ENCODE data around the gene ZMYND11.

Gene ZMYND11

DNA sequence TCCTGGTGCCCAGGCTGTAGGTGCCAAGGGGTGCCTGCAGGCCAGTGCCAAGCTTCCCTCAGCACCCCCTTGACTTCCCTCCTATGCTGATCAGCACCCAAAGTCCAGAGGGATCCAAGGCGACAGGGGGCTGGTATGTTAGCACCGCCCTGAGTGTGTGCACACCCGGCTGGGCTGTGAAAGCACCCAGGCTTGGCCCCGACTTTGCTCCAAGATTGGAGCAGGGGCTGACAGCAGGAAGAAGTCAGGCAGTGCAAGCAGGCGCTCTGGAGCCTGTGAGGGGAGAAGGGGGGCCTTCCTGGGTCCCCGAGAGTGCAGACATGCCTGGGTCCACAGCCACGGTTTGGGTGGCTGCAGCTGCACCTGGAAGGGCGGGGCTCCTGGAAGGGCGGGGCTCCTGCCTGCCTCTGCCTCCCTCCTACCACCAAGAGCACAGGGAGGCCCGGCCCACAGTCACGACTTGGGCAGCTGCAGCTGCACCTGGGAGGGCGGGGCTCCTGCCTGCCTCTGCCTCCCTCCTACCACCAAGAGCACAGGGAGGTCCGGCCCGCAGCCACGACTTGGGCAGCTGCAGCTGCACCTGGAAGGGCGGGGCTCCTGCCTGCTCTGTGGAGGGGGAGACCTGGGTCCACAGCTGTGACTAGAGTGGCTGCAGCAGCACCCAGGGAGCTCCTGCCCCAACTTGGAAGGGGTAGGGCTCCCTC lies 30.2 kb upstream of the ZMYND11 start:
- DNase-seq (ENCODE audit: extremely low read depth, low read depth) = no peak
- H3K4me3 ChIP-seq (replicated peaks; ENCODE audit: low read depth, low read length) = no peak overlapping the region
- TF ChIP-seq, protein P1, sequence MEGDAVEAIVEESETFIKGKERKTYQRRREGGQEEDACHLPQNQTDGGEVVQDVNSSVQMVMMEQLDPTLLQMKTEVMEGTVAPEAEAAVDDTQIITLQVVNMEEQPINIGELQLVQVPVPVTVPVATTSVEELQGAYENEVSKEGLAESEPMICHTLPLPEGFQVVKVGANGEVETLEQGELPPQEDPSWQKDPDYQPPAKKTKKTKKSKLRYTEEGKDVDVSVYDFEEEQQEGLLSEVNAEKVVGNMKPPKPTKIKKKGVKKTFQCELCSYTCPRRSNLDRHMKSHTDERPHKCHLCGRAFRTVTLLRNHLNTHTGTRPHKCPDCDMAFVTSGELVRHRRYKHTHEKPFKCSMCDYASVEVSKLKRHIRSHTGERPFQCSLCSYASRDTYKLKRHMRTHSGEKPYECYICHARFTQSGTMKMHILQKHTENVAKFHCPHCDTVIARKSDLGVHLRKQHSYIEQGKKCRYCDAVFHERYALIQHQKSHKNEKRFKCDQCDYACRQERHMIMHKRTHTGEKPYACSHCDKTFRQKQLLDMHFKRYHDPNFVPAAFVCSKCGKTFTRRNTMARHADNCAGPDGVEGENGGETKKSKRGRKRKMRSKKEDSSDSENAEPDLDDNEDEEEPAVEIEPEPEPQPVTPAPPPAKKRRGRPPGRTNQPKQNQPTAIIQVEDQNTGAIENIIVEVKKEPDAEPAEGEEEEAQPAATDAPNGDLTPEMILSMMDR (IDR thresholded peaks at IDR 0.05; ENCODE audit: low read depth, low read length, missing control alignments) = no peak

- TF ChIP-seq, protein P1 (IDR thresholded peaks at IDR 0.05; ENCODE audit: low read depth, low read length, missing control alignments) = no peak
- DNase-seq (ENCODE audit: extremely low read depth, low read depth) = no peak
Observed at GRCh38 chr10:105806-106205, 29.4 kb upstream of the ZMYND11 start.

GRCh38 chr10:106740-107139 lies 28.5 kb upstream of the ZMYND11 start:
- H3K4me3 ChIP-seq (replicated peaks; ENCODE audit: low read depth, low read length) = no peak overlapping the region
- no peak for DNase-seq (ENCODE audit: extremely low read depth, low read depth)
- TF ChIP-seq, protein P1 (IDR thresholded peaks at IDR 0.05; ENCODE audit: low read depth, low read length, missing control alignments) = no peak

More at GRCh38 chr10:105806-106205, 29.4 kb upstream of the ZMYND11 start:
- H3K4me3 ChIP-seq (replicated peaks; ENCODE audit: low read depth, low read length) = no peak overlapping the region

- TF ChIP-seq, protein P1 (IDR thresholded peaks at IDR 0.05; ENCODE audit: low read depth, low read length, missing control alignments) = no peak
- DNase-seq (ENCODE audit: extremely low read depth, low read depth) = no peak
- no peak overlapping the region for H3K4me3 ChIP-seq (replicated peaks; ENCODE audit: low read depth, low read length)
Observed at GRCh38 chr10:112246-112645, 23.0 kb upstream of the ZMYND11 start.

DNA sequence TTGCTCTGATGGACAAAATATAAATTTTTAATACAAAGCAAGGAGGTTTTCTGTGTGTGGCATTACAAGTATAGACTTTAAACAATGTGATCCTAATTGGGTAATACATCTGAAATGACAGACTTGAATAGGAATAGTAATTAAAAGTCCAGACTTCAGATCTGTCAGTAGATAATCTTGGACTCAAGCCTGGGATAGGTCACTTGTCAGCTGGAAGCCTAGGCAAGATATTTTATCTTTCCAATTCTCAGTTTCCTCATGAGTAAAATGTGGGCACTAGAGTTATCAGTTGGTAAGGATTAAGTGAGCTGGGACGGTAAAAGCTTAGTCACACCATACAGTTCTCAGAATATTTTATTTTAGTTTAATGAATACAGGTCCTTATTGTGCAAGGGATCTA lies 10.4 kb upstream of the ZMYND11 start:
- DNase-seq (ENCODE audit: extremely low read depth, low read depth) = no peak
- TF ChIP-seq, protein P1 (IDR thresholded peaks at IDR 0.05; ENCODE audit: low read depth, low read length, missing control alignments) = no peak
- H3K4me3 ChIP-seq (replicated peaks; ENCODE audit: low read depth, low read length) = no peak overlapping the region

GRCh38 chr10:127612-128432 lies 7.4 kb upstream of the ZMYND11 start:
- DNase-seq (ENCODE audit: extremely low read depth, low read depth) = no peak
- H3K4me3 ChIP-seq (replicated peaks; ENCODE audit: low read depth, low read length) = no peak overlapping the region
- TF ChIP-seq, protein P1 (IDR thresholded peaks at IDR 0.05; ENCODE audit: low read depth, low read length, missing control alignments) = no peak
